ENCODE measurements around the gene NPM3.

DNA sequence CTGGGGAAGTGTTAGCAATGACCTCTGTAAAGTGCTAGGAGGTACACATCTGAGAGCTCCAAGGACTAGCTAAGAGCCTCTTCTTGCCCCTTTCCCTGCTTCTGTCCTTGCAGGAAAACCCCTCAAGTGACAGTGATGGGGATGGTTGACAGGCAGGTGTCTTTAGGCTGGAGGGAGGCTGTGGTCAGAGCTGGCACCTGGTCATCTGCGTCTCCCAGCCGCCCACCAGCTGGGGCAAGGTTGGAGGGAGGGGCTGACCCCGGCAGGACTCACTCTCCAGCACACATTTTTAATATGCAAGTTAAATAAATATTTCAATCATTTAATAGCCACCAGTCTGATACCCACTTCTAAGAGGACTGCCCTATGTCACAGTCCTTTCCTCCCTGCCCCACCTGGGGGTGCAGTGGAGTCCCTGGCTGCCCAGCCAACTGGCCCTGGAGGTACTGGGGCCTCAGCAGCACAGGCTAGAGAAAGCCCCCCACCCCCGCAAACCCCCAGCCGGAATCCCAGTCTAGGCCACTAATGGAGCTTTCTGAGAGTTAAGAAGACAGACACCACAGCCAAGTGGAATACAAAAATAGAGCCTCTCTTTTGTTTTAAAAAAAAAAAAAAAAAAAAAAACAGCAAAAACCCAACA is 13.6 kb downstream of the NPM3 start:
- no peak for TF ChIP-seq CTCF (conservative IDR thresholded peaks at IDR 0.05; ENCODE audit: low read length)
- no peak for TF ChIP-seq EZH2phosphoT487 (IDR thresholded peaks at IDR 0.05; ENCODE audit: borderline replicate concordance)
